Left forelimb (tissue), 1 donor: ENCODE results near the gene CEP55.
A peak's percentile ranks its signal among the peaks of the same experiment; 100 is the strongest.

ENCODE experiments used
- DNase-seq: peaks from one replicate; pipeline ENCODE4 v3.0.0-alpha.2; 2018; ENCODE audit warnings: low spot score

The CEP55 gene

GRCh38 chr10:93469454-93469853 lies 27.0 kb upstream of the CEP55 start:
- DNase-seq, result no peak

- DNase-seq, result no peak
These were observed 25.2 kb upstream of the CEP55 start for GRCh38 chr10:93471110-93471651.

- no peak for DNase-seq
These were observed 23.3 kb upstream of the CEP55 start for GRCh38 chr10:93473161-93473560.

GRCh38 chr10:93473804-93474472 lies 22.5 kb upstream of the CEP55 start:
- DNase-seq, result no peak

GRCh38 chr10:93475227-93475626 lies 21.2 kb upstream of the CEP55 start:
- no peak for DNase-seq

- no peak for DNase-seq
These were observed 20.5 kb upstream of the CEP55 start for GRCh38 chr10:93475871-93476270.

- no peak for DNase-seq
These were observed 19.7 kb upstream of the CEP55 start for GRCh38 chr10:93476756-93477155.

- no peak for DNase-seq
These were observed 17.5 kb upstream of the CEP55 start for GRCh38 chr10:93478873-93479272.

- DNase-seq, result no peak
These were observed 14.7 kb upstream of the CEP55 start for GRCh38 chr10:93481637-93482144.

- peak; percentile 81 for DNase-seq
These were observed 14.1 kb upstream of the CEP55 start, which contains the start of gene MYOF for GRCh38 chr10:93482145-93482834. Gene MYOF (minus strand): TSS chr10:93482334. CDS start chr10:93482194, 140 bp downstream.

GRCh38 chr10:93485690-93486089 lies 10.7 kb upstream of the CEP55 start:
- no peak for DNase-seq

GRCh38 chr10:93488956-93489528 lies 7.4 kb upstream of the CEP55 start:
- no peak for DNase-seq

- DNase-seq, result no peak
These were observed 4.8 kb upstream of the CEP55 start for GRCh38 chr10:93491602-93492121.

- no peak for DNase-seq
These were observed 3.2 kb upstream of the CEP55 start for GRCh38 chr10:93493162-93493561.

- no peak for DNase-seq
These were observed 1.9 kb upstream of the CEP55 start for GRCh38 chr10:93494494-93494893.

GRCh38 chr10:93495654-93496321 lies 624 bp upstream of the CEP55 start:
- no peak for DNase-seq

GRCh38 chr10:93498166-93498565 lies 1.8 kb downstream of the CEP55 start:
- DNase-seq, result no peak

GRCh38 chr10:93501650-93502049 lies 5.2 kb downstream of the CEP55 start:
- no peak for DNase-seq

GRCh38 chr10:93503075-93503474 lies 6.7 kb downstream of the CEP55 start:
- no peak for DNase-seq

GRCh38 chr10:93505075-93505474 lies 8.7 kb downstream of the CEP55 start:
- no peak for DNase-seq

- DNase-seq, result no peak
These were observed 13.4 kb downstream of the CEP55 start for GRCh38 chr10:93509816-93510215.

GRCh38 chr10:93512565-93512964 lies 16.2 kb downstream of the CEP55 start:
- DNase-seq, result no peak
